IPS DF 19.7 (cell line): ENCODE data around the gene PPP4R3B.

Experiments used
- DNase-seq: peaks from one replicate; pipeline ENCODE4 v3.0.0-alpha.2; 2013; ENCODE audit warnings: low read depth, low spot score

The PPP4R3B gene

DNA sequence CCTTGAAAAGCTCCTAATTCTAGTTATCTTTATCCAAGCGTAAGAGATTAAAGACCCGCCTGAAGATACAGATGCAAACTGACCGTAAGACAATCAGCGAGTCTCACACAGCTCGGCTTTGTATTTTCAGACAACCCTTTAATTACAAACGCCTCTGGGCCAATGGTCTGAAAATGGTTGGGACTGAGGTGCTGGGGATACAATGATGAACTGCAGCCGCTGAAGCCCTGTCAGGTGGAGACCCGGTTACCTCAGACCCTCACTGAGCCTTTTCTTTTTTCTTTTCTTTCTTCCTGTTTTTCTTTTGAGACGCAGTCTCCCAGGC lies 98.6 kb downstream of the PPP4R3B start:
- DNase-seq = no peak

DNA sequence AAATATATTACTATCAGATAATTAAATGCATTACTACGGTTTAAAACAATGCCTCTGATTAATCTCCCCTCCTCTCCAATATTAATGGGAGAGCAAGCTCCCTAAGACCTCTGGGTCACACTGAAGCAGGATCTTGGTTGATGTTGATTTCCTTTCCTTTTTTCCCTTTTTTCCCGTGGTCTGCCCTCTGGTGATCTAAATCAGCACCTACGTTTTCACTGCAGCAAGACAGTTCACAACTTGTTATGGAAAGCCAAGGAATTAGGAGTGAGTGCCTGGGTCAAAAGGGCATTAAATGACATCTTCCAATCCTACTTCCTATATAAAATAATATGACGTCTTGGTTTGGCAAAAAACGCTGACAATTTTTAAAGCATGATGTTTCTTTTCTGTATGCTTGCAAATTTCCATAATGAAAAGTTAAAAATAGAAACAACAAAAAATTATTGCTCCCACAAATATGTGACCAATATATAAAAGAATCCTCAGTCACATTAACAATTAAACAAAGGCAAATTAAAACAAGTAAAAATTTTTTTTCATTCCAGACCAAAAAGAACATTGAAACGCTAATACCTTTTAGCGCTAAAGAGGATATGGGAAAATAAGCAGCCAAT lies 105.8 kb downstream of the PPP4R3B start:
- DNase-seq = no peak

DNA sequence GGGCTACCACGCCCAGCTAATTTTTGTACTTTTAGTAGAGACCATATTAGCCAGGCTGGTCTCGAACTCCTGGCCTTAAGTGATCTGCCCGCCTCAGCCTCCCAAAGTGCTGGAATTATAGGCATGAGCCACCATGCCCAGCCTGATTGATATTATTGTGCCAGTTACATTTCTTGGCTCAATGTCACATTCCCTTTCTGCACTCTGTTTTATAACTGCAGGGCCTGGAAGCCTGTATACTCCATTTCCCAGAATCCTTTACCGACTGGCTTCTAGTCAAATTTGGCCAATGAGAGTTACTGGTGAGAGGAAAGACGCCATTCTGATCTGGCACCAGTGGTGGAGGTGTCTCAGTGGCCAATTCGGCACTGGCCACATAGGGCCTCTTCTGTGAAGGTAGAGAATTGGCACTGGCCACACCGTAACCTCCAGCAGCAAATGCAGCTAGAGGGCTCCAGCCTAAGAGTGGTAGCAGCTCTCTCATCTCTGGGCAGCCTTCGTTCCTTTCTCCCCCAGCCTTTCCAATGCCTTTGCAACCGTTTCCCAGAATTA lies 114.8 kb downstream of the PPP4R3B start:
- no peak for DNase-seq

DNA sequence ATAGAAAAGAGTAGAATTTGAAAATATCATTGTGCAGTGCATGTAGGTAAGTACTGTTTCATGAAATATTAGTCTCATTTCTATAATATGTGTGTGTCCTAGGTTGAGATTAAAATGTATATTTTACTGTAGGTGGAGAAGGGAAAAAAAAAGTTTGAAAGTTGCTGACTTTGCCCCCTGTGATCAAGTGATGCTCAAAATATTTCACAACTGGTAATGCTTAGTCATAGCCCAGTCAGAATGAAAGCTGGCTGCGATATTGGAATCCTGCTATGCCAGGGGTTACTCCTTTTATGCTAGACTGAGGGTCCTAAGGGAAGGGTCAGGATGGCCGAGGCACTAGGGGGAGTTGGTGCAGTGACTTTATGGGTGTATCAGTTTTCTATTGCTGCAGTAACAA lies 117.4 kb downstream of the PPP4R3B start:
- no peak for DNase-seq

DNA sequence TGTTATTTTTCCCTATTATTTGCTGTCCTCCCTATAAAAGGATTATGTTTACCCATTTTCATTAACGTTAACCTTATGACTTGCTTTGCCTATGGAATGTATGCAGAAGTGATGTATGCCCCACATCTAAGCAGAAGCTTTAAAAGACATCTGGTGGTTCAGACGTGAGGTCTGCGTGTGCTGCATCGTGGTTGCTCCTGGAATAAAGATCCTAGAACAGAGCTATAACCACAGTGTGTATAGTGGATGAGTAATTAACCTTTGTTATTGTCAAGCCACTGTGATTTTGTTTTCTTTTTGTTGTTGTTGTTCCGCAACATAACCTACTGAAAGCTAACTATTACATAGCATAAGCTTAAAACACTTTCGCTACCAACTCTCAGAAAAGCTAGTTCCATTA lies 118.8 kb downstream of the PPP4R3B start:
- DNase-seq = no peak
